ENCODE results near the gene MTHFS.
A peak's percentile ranks its signal among the peaks of the same experiment; 100 is the strongest.
"Not testable (repeated sequence)": the region's sequence is repeated elsewhere in the genome, so short reads cannot be mapped to it uniquely, and the experiment has no call there.

Gene MTHFS

DNA sequence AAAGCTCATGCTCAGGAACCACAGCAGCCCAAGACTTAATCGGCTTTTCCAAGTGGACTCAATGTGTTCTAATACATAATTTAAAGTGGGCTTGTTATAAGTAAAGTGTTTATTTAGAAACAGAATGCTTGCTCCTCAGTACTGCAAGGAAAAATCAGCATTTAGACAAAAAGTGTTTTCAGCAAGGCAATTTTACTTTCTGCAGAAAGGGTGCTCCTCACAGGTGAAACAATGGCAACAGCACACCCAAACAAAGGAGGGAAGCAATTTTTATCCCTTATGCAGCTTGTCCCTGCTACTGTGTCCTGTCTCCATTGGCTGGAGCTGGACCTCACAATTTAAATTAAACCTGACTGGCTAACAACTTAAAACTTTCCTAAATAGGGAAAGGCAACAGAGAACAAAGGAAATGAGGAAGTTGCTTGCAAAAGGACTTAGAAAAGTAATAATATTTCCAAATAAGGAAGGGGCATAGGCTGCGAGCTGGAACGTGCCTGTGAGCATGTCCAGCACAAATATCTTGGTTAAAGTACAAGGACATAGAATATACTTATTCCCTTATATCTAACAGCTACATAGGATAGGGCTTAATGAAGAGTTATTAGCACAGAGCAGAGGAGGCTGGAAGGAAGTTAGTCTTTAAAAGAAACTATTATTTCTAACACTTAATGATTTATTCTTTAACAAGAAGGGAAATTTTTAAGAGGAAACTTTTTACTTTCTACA is 19.1 kb upstream of the MTHFS start:
- DNase-seq (ENCODE audit: low spot score) = not testable (repeated sequence)

DNA sequence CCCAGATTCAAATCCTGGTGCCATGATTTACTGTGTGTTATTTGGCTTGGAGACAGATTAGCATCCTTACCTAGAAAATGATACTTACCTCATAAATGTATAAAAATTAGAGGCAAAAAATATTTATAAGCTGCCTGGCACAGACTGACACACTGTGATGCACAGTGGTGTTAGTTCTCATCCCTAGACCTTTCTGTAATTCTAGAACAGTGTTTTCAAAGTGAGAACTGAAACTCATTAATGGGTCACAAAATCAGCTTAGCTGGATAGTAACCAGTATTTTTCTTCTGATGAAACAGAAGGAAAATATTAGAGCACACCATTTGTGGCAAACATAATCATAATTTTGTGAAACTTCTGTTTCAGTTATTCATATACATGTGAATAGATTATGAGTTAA is 17.9 kb upstream of the MTHFS start:
- no peak for DNase-seq (ENCODE audit: low spot score)

DNA sequence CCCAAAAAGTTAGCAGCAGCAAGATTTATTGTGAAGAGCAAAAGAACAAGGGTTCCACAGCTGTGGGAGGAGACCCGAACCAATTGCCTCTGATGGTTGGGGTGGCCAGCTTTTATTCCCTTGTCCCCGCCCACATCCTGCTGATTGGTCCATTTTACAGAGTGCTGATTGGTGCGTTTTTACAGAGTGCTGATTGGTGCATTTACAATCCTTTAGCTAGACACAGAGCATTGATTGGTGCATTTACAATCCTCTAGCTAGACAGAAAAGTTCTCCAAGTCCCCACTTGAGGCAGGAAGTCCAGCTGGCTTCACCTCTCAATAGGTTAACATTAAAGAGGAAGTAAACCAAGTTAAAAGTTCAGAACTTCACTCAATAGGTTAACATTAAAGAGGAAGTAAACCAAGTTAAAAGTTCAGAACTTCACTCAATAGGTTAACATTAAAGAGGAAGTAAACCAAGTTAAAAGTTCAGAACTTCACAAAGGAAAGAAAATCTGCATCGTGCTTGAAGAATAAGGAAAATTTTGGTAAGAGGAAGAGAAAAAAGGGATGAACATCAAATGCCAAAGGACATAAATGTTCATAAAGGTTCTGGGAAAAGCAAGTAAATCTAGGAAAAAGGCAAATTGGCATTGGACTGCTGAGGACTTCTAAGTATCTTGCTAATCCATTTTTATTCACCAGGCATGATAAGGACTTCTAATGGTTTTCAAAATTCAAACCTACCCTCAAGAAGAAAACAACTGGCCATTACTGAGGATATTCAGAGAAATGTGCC is 12.9 kb upstream of the MTHFS start:
- DNase-seq (ENCODE audit: low spot score) = not testable (repeated sequence)

DNA sequence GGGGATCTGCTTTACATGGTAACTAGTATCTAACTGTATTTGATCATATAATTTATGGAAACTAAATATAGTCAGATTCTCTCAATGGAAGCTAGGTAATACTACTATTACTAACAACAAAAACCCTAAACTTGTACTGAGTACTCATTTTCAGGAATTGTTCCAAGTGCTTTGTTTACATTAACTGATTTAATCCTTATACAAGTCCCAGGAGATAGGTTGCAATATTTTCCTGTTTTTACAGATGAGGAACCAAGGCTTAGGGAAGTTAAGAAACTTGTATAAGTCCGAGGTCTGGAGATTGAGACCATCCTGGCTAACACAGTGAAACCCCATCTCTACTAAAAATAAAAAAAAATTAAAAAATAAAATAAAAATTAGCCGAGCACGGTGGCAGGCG is 7.5 kb upstream of the MTHFS start:
- DNase-seq (ENCODE audit: low spot score) = no peak

DNA sequence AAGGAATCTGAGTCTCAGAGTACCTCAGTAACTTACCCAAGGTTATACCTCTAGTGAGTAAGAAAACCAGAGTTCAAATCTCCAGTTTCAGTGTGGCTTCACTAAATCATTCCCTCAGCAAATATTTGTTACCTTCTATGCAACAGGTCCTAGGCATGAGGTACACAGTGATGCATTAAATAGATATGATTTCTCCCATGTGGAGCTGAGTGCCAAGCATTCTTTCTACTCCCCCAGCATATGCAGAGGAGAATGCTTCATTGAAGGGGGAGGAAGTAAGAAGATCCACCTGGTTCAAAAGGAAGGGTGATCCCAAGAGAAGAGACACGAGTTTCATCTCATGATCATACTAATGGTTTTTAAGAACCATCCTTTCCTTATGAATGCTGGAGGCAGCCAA is 6.8 kb upstream of the MTHFS start:
- DNase-seq (ENCODE audit: low spot score) = no peak

DNA sequence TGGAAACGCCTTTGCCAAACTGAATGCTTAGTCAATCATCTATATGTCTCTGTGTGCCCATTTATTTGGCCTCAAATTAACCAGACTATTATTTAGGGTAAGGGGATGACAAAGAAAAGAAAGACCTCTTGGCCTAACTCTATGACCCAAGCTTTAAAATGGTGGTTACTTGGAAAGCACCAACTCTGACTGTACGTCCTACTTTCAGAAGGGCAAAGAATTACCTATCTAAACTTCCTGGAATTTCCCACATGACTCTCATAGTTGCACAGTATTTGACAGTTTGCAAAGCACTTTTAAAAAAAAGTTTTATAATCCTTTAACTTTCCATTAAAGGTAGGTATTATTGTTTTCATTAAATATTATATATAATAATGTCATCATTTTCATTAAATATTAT is 6.3 kb upstream of the MTHFS start:
- DNase-seq (ENCODE audit: low spot score) = no peak

DNA sequence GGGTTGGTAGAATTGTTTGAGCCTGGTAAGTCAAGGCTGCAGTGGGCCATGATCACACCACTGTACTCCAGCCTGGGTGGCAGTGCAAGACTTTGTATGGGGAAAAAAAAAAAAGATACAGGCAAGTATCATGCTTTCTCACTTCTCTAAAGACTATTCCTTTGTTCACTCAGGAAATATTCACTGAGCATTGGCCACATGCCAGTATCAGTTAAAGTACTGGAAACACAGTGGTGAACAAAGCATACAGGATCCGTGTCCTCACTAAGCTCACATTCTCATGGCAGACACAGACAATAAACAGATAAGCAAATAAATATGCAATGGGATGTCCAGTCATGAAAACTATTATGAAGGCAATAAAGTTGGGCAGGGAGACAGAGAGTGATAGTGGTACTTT is 5.1 kb upstream of the MTHFS start:
- no peak for DNase-seq (ENCODE audit: low spot score)

DNA sequence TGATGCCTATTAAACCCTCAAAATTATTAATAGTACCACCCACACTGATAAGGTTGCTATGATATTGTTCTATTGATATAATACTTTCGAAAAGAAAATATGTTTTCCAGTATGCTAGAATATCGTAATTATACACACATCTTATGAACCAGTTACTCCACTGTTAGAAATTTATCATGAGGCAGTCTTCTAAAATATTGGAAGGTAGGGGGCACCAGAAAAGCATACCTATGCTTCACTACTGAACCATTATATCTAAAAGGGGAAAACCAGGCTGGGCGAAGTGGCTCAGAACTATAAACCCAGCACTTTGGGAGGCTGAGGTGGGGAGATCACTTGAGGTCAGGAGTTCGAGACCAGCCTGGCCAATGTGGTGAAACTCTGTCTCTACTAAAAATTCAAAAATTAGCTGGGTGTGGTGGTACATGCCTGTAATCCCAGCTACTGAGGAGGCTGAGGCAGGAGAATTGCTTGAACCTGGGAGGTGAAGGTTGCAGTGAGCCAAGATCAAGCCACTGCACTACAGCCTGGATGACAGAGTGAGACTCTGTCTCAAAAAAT is 4.1 kb upstream of the MTHFS start:
- DNase-seq (ENCODE audit: low spot score) = not testable (repeated sequence)

DNA sequence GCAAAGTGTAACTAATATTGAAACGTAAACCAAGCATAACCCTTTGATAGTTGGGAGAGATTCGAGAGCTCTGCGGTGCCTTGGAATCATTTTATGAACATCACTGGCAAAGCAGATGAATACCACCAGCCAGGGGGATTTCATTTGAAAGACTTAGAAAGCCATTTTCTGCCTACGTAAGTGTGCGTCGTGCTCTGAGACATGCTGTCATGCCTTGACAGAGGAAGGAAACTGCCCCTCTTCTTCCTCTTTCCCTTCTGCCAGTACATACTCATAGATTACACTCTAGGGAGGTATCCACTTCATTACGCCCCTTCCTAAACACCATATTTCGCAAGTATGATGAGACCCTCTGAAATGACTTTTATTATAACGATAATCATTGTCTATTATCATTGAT is 3.3 kb upstream of the MTHFS start:
- no peak for DNase-seq (ENCODE audit: low spot score)

DNA sequence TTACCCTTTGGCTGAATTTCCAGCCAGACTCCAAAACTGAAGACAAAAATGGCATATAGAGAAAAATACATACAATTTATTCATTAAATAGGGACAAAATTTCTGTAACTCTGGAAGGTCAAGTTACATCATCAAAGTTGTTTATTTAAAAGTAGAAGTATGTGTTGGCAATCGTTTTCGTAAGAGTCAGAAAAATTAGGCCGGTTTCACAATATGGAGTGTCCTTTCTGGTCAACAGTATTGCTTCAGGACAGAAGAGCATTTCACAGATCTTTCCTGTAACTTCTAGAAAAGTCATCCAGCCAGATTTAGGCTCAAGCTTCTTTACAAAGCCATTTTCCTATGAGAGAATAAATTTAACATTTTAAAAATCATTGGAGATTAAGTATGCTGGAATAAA is 2.0 kb upstream of the MTHFS start:
- not testable (repeated sequence) for DNase-seq (ENCODE audit: low spot score)

DNA sequence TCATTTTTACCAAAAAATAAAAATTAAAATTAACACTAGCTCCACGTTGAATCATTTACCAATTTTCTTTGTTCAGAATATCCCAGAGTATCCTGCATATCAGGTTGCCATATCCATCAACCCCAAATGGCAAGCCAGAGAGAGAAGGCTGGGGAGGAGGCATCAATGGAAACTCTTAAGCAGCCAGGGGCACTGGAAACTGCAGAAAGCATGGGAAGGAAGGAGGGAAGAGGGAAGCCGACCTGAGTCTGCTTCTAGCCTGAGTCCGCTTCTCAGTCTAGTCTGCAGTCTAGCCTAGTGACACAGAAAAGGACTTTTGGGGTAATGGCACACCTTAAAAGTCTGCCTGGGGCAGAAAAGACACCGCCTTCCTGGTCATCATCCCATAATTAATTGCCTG is 1.6 kb upstream of the MTHFS start:
- no peak for DNase-seq (ENCODE audit: low spot score)

DNA sequence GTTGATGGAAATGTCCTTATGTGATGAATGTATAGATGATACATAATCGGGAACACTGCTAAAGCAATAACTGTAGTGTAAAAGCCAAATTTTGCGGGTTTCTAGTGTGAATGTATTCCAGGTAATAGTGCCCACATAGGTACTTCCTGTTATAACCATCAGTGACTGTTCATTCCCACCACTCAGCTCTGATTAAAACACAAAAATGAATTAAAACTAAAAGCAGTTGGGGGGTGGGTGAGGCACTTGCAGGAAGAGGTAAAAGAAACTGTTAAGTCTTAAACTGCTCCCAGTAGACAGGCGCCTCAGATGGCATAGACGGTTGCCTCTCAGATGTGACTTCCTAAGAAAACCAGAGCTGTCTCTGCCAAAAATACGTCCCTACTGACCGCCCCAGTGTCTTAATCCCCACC is 893 bp upstream of the MTHFS start:
- DNase-seq (ENCODE audit: low spot score) = peak; percentile 71

DNA sequence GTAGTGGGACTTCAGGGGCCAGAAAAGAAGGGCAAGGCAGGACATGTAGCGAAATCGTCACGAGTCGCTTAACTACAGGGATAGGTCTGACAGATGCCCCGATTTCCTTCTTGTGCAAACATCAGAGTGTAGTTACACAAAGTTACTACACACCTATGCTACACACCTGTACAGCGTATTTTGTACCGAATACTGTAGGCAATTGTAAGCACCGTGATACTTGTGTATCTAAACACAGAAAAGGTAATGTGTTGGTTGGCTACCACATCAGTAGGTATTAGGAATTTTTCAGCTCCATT is 515 bp upstream of the MTHFS start:
- no peak for DNase-seq (ENCODE audit: low spot score)

DNA sequence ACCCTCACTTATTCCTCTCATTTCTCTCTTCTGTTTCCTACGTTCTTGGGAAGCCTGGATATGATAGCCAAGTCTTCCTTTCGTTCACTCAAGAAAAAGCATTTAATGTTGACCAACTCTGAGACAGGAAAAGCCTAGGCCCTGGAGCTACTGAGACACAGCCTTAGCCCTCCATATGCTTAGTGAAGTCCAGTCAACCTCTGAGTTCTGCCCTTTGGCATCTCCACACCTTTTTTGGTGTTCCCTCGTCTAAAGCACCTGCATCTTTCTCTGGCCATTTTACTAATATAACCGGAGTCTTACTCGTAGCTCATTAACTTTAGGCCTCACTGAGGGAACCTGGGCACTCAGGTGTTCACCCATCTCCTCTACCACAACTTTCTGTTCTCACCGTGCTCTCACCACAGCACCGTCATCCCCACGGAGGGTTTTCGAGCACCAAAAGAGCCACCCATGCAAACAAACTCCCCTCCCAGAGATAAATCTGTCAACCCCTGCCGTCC is 632 bp downstream of the MTHFS start:
- DNase-seq (ENCODE audit: low spot score) = no peak

DNA sequence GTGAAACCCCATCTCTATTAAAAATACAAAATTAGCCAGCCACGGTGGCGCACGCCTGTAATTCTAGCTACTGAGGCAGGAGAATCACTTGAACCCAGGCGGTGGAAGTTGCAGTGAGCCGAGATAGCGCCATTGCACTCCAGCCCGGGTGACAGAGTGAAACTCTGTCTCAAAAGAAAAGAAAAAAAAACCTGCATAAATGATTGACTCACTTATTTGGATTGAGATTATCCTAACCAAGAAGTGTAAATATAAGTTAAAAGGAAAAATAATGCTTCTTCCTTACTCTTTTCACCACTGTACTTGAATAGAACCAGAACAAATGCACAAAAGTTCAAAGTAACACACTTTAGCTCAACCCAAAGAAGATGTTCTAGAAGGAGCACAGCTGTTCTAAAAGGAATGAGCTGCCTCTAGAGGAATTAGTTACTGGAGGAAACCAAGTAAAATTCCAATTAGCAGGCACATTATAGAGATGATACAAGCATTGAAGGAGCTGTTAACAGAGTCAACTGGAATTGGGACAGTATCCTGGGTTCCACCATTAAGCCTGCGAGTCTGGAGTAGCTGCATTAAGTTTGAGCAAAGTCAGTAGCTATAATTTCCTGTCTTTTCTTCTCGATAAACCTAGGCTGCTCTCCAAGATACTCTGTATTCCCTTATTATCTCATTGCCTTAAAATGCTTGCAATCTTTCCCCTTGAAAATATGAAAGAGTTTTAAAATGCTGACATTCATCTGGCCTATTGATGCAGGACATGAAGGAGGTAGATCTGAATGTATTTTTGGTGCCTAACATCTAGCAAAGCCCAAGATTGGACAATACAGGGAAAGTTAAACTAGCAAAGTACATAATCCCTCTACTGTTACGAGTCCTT is 9.5 kb downstream of the MTHFS start:
- no peak for DNase-seq (ENCODE audit: low spot score)

DNA sequence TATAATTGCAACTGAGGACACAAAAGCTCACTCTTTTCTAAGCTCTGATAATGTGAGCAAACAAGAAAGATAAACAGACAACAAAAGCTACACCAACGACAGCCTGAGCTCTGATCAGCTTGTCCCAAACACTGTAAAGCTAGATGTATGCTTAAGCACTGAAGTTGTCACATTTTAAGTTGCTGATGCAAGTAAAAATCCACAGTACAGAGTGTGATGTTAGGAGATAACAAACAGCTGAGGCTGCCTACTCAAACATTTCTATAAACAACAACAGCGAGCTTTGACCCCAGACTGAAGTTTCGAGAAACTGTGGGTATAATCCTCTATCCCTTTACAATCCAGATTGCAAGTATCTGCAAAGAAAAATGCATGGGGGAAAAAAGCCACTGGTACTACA is 10.7 kb downstream of the MTHFS start:
- no peak for DNase-seq (ENCODE audit: low spot score)

DNA sequence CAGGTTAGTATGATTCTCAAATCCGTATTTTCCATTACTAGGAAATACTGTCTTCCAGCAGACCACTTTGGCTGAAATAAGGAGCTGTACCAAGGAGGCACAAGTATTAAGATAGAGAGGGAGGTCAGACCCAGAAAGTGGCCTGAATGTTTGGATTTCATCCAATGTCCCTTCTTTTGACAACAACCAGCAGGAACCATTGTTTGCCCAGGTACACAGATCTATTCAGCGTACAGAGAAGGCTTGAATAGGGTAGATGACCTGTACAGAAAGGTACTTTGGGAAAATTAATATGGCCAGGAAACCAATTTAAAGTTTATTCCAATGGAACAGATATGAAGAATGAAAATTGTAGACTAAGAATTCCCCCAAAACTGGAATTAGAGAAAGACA is 12.6 kb downstream of the MTHFS start:
- no peak for DNase-seq (ENCODE audit: low spot score)

DNA sequence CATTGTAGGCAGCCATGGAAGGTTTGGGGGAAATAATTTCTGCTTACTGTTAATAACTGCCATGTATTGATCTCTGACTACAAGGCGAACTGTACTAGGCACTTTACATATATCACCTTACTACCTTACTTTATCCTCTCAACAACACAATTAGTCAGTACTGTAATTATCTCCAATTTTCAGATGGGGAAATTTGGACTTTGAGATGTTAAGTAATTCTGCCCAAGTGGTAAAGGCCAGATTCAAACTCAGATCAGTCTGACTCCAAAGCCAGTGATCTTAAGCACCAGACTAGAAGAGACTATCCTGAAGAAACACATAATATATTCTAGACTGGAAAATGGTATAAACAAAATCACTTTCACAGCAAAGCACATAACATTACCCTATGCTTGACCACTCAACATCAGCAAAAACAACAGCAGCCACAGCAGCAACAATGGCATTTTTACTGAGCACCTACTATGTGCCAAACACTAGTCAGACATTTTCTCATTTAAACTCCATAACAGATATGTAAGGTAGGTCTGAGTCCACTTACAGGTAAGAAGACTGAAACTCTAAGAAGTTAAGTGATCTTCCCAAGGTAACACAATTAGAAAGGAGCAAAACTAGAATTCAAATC is 13.1 kb downstream of the MTHFS start:
- no peak for DNase-seq (ENCODE audit: low spot score)

DNA sequence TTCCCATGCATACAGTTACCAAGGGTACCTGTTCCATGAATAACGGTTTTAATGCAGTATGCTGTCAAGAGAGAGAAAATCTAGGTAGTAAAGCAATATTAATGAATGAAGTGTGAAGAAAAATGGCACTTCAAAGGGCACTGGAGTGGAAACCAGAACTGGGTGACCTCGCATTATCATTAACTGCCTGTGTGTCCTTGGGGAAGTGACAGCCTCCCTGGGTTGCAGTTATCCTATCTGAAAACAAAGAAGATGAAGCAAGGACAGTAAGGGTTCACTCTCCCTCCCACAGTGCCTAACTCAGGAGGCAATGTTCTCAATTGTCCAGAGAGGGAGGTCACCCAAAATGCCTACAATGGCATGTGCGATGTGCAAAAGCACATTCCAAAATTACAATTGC is 15.1 kb downstream of the MTHFS start:
- DNase-seq (ENCODE audit: low spot score) = no peak

DNA sequence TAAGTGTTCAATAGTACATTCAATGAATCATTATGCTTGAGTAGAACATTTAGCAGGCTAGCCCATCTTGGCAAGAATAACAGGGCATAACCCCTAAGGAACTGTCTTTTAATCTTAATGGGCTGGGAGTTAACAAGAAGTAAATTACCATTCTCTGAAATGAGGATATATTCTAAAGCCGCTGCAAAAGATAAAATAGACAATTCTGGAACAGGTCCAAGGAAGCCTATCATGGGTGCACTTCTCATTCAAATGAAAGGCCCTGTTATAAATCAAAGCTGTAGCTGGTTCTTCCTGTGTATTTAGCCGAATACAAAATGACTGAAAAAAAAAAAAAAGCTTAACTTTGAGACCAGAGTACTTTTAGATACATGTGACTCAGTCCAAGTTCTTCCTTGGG is 15.6 kb downstream of the MTHFS start:
- DNase-seq (ENCODE audit: low spot score) = no peak

DNA sequence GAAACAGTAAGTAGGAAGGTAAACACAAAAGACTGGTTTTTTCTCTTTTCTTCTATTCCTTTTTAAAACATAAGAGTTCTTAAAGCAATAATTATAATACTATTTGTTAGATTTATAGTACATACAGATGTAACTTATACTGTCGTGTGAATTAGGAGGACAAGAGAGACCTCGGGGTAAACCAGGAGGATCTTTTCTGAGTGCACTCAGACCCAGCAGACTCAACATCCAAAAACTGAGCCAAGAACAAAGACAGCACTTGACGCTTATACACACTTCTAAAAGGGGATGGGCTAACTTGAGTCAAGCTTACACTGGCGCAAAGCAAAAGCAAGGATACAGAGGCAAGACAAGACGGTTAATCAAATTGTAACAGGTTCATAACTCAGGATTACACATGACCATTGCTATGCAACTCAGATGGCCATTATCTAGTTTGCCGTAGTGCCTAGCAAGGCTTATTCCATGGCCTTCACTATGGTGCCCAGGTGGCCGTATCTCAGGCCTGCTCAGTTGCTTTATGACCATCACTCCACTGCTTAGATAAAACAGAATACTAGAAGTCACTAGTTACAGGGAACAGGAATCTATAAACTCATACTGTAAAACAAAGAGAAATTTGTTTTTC is 18.6 kb downstream of the MTHFS start:
- DNase-seq (ENCODE audit: low spot score) = no peak

DNA sequence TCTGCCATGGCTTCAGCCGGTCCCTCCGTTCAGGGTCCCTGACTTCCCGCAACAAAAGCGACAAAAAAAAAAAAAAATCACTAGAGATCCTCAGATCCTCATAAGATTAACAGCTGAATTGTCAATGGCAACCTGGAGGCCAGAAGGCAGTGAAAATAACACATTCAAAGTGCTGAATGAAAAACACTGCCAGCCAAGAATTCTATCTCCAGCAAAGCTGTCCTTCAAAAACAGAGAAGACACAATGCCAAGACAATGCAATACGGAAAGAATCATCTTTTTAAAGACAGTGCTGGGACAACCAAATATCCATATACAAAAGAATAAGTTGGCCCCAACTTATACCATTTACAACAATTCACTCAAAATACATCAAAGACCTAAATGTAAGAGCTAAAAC is 21.6 kb downstream of the MTHFS start:
- DNase-seq (ENCODE audit: low spot score) = no peak

Measured in CD4-positive, alpha-beta T cell treated with Interleukin-15 for 4 hours (primary cell).